GM23338 (cell line): ENCODE results near the gene MPPED2. TPM values are rescaled to one million over a fixed set of nuclear protein-coding genes. Genes with fewer than 3 reads are reported as not detected.

Experiments used
- ATAC-seq: fragments of 200-7000 bp; cut with Tn5 transposase; 3 replicates; pipeline ENCODE4 v1.9.1; 2020
- DNase-seq: peaks from one replicate; pipeline ENCODE4 v3.0.0-alpha.2; 2015; ENCODE audit warnings: low spot score
- H2AFZ ChIP-seq: fragments of 200-600 bp; sonication (generic); 2 replicates; pipeline ENCODE4 v1.8.0; 2016; ENCODE audit warnings: antibody characterized with exemption, mild to moderate bottlenecking, moderate library complexity
- H3F3A ChIP-seq: fragments of 200-600 bp; sonication (generic); replicated peaks from 2 replicates; pipeline ENCODE4 v1.8.0; 2017; ENCODE audit warnings: antibody characterized with exemption, mixed run types, low read depth
- H3K27ac ChIP-seq: fragments of 200-600 bp; sonication (generic); 2 replicates; pipeline ENCODE4 v1.6.1; 2016; ENCODE audit warnings: low read depth
- H3K27me3 ChIP-seq: fragments of 200-600 bp; sonication (generic); 2 replicates; pipeline ENCODE4 v1.8.0; 2016; ENCODE audit warnings: mild to moderate bottlenecking, mixed run types, moderate library complexity; ENCODE audit not compliant: insufficient read depth
- H3K36me3 ChIP-seq: fragments of 200-600 bp; sonication (generic); 2 replicates; pipeline ENCODE4 v1.8.0; 2016; ENCODE audit warnings: mild to moderate bottlenecking; ENCODE audit not compliant: insufficient read depth
- H3K4me1 ChIP-seq: fragments of 200-600 bp; sonication (generic); 2 replicates; pipeline ENCODE4 v1.8.0; 2016; ENCODE audit warnings: mild to moderate bottlenecking, moderate library complexity; ENCODE audit not compliant: insufficient read depth
- H3K4me2 ChIP-seq: fragments of 200-600 bp; sonication (generic); 2 replicates; pipeline ENCODE4 v1.7.1; 2017; ENCODE audit warnings: mixed run types
- H3K4me3 ChIP-seq: fragments of 200-600 bp; sonication (generic); 2 replicates; pipeline ENCODE4 v1.6.1; 2016; ENCODE audit warnings: mixed run types
- H3K79me2 ChIP-seq: fragments of 200-600 bp; sonication (generic); replicated peaks from 2 replicates; pipeline ENCODE4 v1.8.0; 2017; ENCODE audit warnings: mild to moderate bottlenecking; ENCODE audit not compliant: insufficient read depth
- H3K9me2 ChIP-seq: fragments of 200-600 bp; sonication (generic); 2 replicates; pipeline ENCODE4 v1.8.0; 2017; ENCODE audit not compliant: insufficient read depth
- H4K20me1 ChIP-seq: fragments of 200-600 bp; sonication (generic); replicated peaks from 2 replicates; pipeline ENCODE4 v1.8.0; 2017; ENCODE audit warnings: mild to moderate bottlenecking; ENCODE audit not compliant: insufficient read depth
- H3K27ac Mint-ChIP-seq: 2 replicates; pipeline ENCODE4 v1.8.0; 2020; ENCODE audit warnings: inconsistent platforms, mild to moderate bottlenecking, moderate library complexity, mixed read lengths
- H3K27me3 Mint-ChIP-seq: 3 replicates; pipeline ENCODE4 v1.8.0; 2022; ENCODE audit warnings: low read depth, mild to moderate bottlenecking, moderate library complexity, mixed read lengths, inconsistent platforms; ENCODE audit not compliant: insufficient read depth, poor library complexity
- H3K36me3 Mint-ChIP-seq: 3 replicates; pipeline ENCODE4 v1.8.0; 2021; ENCODE audit warnings: low read depth, mild to moderate bottlenecking, inconsistent platforms, moderate library complexity, mixed read lengths
- H3K4me1 Mint-ChIP-seq: 3 replicates; pipeline ENCODE4 v1.8.0; 2020; ENCODE audit warnings: mild to moderate bottlenecking, inconsistent platforms, mixed read lengths
- H3K4me3 Mint-ChIP-seq: 3 replicates; pipeline ENCODE4 v1.8.0; 2021; ENCODE audit warnings: moderate library complexity, mild to moderate bottlenecking, inconsistent platforms, mixed read lengths
- H3K9me3 Mint-ChIP-seq: 3 replicates; pipeline ENCODE4 v1.8.0; 2020; ENCODE audit warnings: moderate library complexity, mild to moderate bottlenecking, inconsistent platforms, mixed read lengths
- CREB1 ChIP-seq: fragments of 250-450 bp; sonication (Bioruptor Pico); IDR thresholded peaks from 2 replicates; pipeline ENCODE4 v1.5.0; 2020; ENCODE audit warnings: low read depth, mild to moderate bottlenecking, moderate library complexity
- ETS1 ChIP-seq: IDR thresholded peaks from 2 replicates; pipeline ENCODE4 v1.6.1; 2016; ENCODE audit warnings: antibody characterized with exemption
- EZH2 ChIP-seq: fragments of 200-600 bp; sonication (generic); IDR thresholded peaks from one replicate; pipeline ENCODE4 v1.8.0; 2017; ENCODE audit warnings: antibody characterized with exemption, mild to moderate bottlenecking, low read depth; ENCODE audit not compliant: unreplicated experiment
- JUNB ChIP-seq: IDR thresholded peaks from one replicate; pipeline ENCODE4 v1.6.1; 2016; ENCODE audit warnings: antibody characterized with exemption; ENCODE audit not compliant: unreplicated experiment
- NANOG ChIP-seq: IDR thresholded peaks from 2 replicates; pipeline ENCODE4 v1.6.1; 2016; ENCODE audit warnings: antibody characterized with exemption, borderline replicate concordance
- POLR2AphosphoS5 ChIP-seq: IDR thresholded peaks from 2 replicates; pipeline ENCODE4 v1.6.1; 2016; ENCODE audit warnings: antibody characterized with exemption, low read depth
- REST ChIP-seq: IDR thresholded peaks from one replicate; pipeline ENCODE4 v1.6.1; 2018; ENCODE audit warnings: antibody characterized with exemption; ENCODE audit not compliant: unreplicated experiment
- polyA plus RNA-seq: library from polyadenylated mRNA; unstranded; fragments of >200 nt; fragmentation: Nextera tagmentation; extraction: Ambion mirVana; gene quantifications from 2 replicates; pipeline ENCODE4 v1.2.1, GENCODE V29; 2016
- total RNA-seq: library from RNA; depleted of rRNA; stranded (reverse); fragments of >200 nt; shearing (Covaris generic); gene quantifications from 2 replicates; pipeline ENCODE4 v1.2.3, GENCODE V29; 2014
- TF ChIP-seq, protein P1 (sequence below), 2 experiments: fragments of 200-600 bp in 1 of 2; sonication (generic) in 1 of 2; conservative IDR thresholded peaks; 2 replicates each; pipeline versions ENCODE4 v1.5.1 to v1.6.1; 2016 to 2017; ENCODE audit warnings: antibody characterized with exemption in 2 of 2, low read depth in 2 of 2, mild to moderate bottlenecking in 2 of 2, moderate library complexity in 1 of 2

Gene MPPED2
- total and polyA plus RNA-seq, 2 experiments from 2014 or later: 4.4 to 6.8 TPM

- TF ChIP-seq REST: no peak
- TF ChIP-seq EZH2: no peak
- TF ChIP-seq POLR2AphosphoS5: no peak
- TF ChIP-seq NANOG: no peak
- no peak for TF ChIP-seq JUNB
Measured at GRCh38 chr11:30585892-30586250, 282 bp downstream of the MPPED2 start (continued).

- Histone ChIP-seq H3F3A (no peaks in the 10 kb centered on the region), H3K4me3 (peak overlapping the region; percentile 89), H3K4me2 (peak overlapping the region; percentile 99), H3K27ac (no peak overlapping the region), H3K36me3 (no peaks in the 10 kb centered on the region), H3K9me2 (no peaks in the 10 kb centered on the region), H4K20me1 (no peaks in the 10 kb centered on the region), H3K4me1 (peaks cover 28% of the 10 kb centered on the region), H3K27me3 (peaks cover 64% of the 10 kb centered on the region), H2AFZ (peak overlapping the region; percentile 76), H3K79me2 (peaks cover 33% of the 10 kb centered on the region)
- Mint-ChIP-seq H3K9me3 (peaks cover 3% of the 10 kb centered on the region; the same call in 1 of the 3 replicates), H3K4me3 (peak overlapping the region; percentile 78), H3K27me3 (peaks cover 35% of the 10 kb centered on the region), H3K36me3 (no peaks in the 10 kb centered on the region; the same call in 1 of the 3 replicates), H3K4me1 (peaks cover 29% of the 10 kb centered on the region), H3K27ac (no peak overlapping the region)
- ATAC-seq: peak; percentile 57
- peak; percentile 72 for DNase-seq
- TF ChIP-seq, protein P1, sequence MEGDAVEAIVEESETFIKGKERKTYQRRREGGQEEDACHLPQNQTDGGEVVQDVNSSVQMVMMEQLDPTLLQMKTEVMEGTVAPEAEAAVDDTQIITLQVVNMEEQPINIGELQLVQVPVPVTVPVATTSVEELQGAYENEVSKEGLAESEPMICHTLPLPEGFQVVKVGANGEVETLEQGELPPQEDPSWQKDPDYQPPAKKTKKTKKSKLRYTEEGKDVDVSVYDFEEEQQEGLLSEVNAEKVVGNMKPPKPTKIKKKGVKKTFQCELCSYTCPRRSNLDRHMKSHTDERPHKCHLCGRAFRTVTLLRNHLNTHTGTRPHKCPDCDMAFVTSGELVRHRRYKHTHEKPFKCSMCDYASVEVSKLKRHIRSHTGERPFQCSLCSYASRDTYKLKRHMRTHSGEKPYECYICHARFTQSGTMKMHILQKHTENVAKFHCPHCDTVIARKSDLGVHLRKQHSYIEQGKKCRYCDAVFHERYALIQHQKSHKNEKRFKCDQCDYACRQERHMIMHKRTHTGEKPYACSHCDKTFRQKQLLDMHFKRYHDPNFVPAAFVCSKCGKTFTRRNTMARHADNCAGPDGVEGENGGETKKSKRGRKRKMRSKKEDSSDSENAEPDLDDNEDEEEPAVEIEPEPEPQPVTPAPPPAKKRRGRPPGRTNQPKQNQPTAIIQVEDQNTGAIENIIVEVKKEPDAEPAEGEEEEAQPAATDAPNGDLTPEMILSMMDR (conservative IDR thresholded peaks at IDR 0.05; ENCODE audit: low read depth in 2 of 2): 0 out of 4 replicates have a peak, but pooled peaks of 1 of the 2 experiments have one; percentile 4
- TF ChIP-seq NANOG: no peak
- 0 out of 2 replicates have a peak, but pooled peaks have one; percentile 7 for TF ChIP-seq CREB1 (CRISPR knock-in tag)
- no peak for TF ChIP-seq ETS1
Measured at GRCh38 chr11:30585125-30585891, 845 bp downstream of the MPPED2 start.
